A549 (cell line): ENCODE measurements around the gene ACBD6.

ENCODE experiments used
- CEBPB ChIP-seq, 2 experiments: fragments of >200 bp in 1 of 2; sonication (Bioruptor Twin) in 1 of 2; formaldehyde crosslinking in 1 of 2; IDR thresholded peaks; 2 replicates each; pipeline ENCODE4 v1.6.1; 2012 to 2016
- CTCF ChIP-seq: fragments of >200 bp; sonication (Bioruptor Twin); formaldehyde crosslinking; IDR thresholded peaks from 3 replicates; pipeline ENCODE4 v1.5.1; 2016
- PHF8 ChIP-seq: fragments of 200-600 bp; sonication (generic); IDR thresholded peaks from 2 replicates; pipeline ENCODE4 v1.6.1; 2016; ENCODE audit warnings: low read depth, mild to moderate bottlenecking, antibody characterized with exemption, moderate library complexity, borderline replicate concordance
- TP53 ChIP-seq: fragments of 250-450 bp; sonication (Bioruptor Pico); IDR thresholded peaks from 2 replicates; pipeline ENCODE4 v1.5.0; 2021; ENCODE audit warnings: mild to moderate bottlenecking, moderate library complexity

DNA sequence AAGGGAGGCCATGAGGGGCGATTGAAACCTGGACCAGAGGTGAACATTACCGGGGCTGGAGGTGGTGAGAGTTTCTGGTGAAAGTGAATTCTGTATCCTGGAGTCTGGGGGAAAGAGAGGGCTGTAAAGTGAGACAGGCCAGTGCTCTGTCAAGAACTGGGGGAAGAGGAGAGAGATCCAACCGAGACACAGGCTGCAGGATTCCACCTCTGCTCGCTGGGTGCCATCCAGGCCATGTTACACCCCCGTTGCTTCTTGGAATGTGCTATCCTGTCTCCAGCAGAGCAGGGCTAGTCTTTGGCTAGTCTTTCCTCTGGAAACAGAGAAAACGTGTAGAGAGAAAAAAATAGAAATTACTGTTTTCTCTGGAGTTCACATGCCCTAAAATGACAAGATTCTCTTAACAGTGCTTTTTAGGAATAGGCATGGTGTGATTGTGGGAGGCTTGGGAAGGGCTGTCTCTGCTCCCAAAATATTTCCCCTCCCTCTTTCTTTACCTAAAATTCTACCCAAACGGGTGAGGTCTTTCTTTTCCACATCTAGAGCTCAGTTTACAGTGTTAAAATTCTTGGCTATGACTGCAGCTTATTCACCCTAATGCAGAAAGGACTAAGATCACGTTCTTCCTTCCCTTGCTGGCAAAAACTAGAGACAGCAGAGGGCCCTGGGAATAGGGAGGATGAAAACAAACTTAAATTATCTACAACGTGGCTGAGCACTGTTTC, 39.9 kb upstream of the ACBD6 start:
- no peak for TF ChIP-seq CTCF
- TF ChIP-seq CEBPB (IDR thresholded peaks at IDR 0.05) = no peak
- TF ChIP-seq TP53 (CRISPR knock-in tag) = no peak
- no peak for TF ChIP-seq PHF8
